ENCODE data around the gene APOL2.
A peak's percentile ranks its signal among the peaks of the same experiment; 100 is the strongest.
"Not testable (repeated sequence)": the region's sequence is repeated elsewhere in the genome, so short reads cannot be mapped to it uniquely, and the experiment has no call there.

The APOL2 gene

DNA sequence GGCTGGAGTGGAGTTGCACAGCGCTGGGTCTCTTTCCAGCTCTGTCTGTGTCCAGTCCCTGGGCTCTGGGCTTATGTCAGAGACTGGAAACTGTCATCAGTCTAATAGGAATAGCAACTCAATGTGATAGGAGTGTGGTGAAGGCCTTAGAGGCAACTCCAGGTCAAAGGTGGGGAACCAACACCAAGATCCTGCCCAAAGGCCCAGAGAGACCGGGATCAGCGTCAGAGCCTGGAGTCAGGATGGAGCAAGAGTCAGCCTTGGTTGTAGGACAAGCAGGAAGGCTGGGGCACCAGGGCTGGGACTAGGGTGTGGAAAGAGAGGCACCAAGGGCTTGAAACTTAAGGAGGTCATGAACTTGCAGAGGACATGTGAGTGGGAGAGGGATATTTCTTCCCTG is 23.0 kb upstream of the APOL2 start:
- not testable (repeated sequence) for DNase-seq

DNA sequence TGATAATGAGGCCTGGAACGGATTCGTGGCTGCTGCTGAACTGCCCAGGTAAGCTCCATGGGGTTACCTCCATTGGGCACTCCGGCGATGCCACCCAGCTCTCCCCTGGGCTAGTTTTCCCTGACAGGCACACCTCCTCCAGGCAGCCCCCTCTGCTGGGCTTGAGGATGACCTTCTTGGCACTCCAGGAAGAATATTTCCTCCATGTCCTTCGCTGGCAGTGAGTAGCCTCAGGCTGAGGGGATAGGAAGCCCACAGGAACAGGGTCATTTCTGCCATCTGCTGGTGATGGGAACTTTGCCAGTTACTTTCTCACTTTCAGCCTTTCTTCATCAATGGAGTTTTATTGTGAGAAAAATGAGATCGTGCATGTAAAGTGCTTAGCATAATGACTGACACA is 22.3 kb upstream of the APOL2 start:
- not testable (repeated sequence) for DNase-seq

DNA sequence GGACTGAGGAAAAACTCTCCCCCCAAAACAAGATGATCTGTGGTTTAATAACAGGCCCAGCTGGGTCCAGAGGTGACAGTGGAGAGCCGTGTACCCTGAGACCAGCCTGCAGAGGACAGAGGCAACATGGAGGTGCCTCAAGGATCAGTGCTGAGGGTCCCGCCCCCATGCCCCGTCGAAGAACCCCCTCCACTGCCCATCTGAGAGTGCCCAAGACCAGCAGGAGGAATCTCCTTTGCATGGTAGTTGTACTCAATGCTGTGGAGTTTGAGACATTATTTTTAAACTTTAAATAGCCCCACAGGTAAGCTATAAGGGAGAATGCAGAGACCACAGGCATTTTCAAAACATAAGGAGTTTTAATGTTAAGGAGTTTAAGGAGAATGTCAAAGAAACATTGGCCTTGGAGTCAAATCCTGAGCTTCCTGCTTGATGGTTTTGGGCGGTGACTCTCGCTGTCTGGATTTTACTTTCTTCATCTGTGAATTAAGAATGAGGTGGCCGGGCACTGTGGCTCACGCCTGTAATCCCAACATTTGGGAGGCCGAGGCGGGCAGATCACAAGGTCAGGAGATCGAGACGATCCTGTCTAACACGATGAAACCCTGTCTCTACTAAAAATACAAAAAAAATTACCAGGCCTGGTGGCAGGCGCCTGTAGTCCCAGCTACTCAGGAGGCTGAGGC is 20.4 kb upstream of the APOL2 start:
- DNase-seq = no peak

DNA sequence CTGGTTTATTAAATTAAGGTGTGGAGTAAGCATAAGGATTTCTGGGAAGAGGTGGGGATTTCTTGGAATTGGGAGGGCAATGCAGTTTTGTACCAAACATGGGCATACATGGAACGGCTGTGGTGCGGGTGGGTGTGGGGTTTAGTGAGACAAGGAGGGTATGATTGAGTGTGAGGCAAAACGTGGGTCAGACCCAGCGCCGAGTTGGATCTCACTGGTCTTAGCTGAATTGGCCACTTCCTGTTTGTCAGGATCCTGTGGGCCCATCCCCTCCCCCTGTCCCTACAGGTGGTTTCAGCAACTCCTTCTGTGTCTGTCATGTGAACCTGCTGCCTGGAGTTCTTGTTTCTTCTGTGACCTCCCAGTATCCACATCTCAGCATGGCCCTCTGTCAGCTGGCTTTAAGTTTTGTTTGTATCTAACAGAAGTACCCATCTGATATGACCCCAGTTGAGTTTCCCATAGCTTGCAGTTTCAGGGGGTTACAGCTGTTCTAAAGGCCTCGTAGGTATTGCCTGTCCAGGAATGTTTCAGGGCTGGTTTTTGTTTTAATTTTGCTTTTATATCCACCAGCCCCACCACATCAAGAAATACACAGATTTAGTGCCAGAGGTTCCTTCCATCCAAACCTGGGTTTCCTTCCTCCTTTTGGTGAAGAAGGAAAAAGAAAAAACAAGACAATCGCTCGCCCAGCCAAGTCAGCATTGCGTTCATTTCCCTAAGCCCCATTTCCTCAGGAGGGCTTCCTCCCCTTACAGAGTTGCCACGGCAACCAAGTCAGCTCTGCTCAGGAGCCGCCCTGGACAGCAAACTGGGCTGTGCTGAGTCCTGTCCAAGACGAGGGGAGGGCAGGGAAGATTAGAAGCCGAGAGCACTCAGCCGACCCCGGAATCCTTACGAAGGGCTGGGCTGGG is 19.6 kb upstream of the APOL2 start:
- DNase-seq = no peak

DNA sequence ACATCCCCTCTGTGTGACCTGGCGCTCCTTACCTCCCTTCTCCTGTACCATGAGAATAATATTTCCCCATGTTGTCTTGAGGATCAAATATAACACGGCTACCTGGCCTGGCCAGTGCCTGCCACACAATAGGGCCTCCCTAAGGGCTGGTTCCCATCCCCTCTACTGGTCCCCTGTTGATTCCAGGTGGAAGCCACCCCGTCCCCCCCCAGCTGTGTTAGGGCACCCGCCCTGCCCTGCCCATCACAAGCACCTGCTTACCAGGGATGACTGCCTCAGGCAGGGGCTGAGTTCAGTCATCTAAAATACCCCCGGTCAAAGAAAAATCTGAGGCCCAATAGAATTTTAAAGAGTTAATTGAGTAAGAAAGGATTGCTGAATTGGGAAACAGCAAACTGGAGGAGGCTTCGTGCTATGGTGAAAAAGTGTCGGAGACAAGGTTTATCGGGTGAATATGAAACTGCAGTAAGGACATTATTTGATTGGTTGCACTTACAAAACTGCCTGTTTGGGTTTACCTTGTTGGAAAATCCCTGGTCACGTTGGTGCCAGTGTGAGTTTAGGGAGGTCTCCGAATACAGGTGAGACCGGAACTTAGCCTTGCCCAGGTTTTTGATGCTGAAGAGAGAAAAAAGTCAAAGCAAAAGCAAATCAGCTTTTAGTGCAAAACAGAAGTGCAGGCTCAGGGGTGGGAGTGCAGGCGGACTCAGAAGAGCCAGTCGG is 18.8 kb upstream of the APOL2 start:
- no peak for DNase-seq

DNA sequence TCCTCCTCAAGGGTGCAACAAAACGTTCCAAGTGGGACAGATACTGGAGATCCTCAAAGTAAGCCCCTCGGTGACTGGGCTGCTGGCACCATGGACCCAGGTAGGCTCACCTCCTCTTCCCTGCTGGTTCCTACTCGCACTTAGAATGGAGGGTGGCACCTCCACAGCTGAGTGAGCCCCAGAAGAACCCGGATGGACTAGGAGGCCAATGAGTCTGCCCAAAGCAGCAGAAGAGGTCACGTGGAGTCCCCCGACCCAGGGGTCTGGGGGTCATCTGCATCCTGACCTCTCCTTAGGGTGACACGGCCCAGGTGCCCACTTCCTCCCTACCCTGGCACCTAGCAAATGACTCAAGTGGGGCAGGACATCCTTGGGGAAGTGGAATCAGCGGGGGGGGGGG is 18.0 kb upstream of the APOL2 start:
- no peak for DNase-seq

DNA sequence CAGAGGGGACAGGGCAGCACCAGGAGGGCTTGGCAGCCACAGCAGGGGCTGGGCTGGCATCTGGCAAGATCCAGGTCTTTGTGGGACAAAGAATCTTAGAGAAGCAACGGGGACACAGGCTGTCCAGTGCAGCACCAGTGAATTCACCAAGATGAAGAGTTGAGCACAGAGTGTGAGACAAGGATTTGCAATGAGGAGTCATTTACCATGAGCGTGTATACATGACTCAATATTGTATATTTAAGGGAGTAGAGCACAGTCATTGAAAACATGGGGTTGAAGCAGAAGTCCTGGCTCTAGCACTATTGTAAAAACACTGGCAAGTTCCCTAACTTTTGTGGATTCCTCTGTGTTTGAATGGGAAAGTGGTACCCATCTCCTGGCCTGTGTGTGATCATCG is 17.2 kb upstream of the APOL2 start:
- DNase-seq = no peak

DNA sequence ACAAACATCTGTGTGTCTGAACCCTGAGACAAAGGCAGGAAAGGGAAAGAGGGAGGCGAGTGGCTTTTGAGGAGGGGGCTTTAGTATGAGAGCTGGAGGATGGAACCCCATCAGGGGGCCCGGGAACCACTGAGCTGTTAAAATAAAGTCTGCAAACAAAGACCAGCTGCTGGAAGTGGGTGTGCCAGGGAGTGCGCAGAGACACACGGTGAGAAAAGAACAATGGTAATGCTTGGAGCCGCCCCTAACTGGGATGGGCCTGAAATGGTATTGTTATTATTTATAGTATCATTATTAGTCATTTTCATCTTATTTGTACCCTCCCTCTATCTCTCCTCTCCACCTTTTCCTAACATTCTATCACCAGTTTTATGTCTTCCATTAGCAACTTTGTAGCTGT is 16.2 kb upstream of the APOL2 start:
- not testable (repeated sequence) for DNase-seq

DNA sequence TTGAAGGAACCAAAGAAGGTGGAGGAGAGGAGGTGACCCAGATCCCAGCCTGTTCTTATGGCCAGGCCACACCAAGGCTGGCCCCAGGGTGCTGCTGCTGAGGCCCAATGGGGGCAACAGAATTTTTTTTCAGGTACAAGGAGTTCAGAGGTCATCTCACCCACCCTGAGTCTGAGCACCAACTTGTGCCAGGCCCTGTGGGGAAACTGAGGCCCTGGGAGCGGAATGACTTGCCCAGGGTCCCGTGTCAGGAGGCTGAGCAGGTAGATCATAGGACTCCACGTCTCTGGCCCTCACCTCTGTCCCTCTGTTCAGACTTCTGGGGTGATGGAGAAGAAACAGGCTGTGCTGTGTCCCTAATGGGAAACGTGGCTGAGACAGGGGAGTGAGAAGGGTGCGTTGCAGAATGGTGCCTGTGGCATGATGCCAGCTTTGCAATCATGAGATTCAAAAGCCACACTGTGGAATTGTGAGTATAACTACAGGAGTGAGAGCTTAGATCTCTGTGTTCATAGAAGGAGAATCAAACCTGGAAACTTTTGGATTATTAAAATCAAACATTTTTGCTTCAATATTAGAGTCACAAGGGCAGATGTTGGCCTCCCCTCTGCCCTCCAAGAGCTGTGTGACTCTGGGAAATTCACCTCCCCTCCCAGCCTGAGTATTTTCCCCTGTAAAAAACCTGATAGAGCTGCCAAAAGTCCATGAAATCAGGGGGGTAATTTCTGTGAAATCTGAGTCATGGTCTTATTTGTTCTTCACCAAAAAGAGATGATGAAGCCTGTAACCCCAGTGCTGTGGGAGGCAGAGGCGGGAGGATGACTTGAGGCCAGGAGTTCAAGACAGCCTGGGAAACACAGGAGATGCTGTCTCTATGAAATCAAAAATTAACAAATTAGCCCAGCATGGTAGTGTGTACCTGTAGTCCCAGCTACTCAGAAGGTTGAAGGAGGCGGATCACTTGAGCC is 14.5 kb upstream of the APOL2 start:
- no peak for DNase-seq

DNA sequence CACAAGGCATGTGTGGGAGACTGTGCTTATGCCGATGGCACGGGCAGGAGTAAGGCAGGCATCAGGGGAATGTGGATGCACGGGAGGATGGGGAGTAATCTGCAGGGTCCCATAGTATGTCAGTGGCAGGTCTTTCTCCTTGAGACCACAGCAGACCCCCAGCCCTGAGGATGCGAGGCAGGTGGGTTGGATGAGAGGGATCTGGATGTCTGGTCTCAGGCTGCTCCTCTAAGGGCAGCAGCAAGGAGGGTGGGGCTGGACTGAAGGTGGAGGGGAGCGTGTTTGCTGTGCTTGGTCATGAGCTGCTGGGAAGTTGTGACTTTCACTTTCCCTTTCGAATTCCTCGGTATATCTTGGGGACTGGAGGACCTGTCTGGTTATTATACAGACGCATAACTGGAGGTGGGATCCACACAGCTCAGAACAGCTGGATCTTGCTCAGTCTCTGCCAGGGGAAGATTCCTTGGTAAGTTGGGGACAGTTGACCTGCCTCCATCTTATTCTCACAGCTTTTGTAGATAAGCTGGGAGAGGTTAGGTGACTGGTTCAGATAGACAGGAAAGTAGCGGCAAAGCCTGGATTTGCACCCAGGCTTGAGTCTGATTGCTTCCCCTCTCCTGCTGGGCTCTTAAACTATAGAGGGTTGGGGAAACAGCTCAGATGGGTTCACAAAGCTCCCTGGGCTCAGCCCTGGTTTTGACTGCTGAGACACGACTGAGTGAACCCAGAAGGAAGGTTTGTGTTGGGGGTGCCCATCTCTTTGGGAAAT is 13.6 kb upstream of the APOL2 start, which contains the start of gene APOL1:
APOL1 (plus strand) TSS at position 380 of the 769 bp plus-strand sequence. CDS start 1,823 bp downstream, outside the sequence.
- peak; percentile 4 for DNase-seq

DNA sequence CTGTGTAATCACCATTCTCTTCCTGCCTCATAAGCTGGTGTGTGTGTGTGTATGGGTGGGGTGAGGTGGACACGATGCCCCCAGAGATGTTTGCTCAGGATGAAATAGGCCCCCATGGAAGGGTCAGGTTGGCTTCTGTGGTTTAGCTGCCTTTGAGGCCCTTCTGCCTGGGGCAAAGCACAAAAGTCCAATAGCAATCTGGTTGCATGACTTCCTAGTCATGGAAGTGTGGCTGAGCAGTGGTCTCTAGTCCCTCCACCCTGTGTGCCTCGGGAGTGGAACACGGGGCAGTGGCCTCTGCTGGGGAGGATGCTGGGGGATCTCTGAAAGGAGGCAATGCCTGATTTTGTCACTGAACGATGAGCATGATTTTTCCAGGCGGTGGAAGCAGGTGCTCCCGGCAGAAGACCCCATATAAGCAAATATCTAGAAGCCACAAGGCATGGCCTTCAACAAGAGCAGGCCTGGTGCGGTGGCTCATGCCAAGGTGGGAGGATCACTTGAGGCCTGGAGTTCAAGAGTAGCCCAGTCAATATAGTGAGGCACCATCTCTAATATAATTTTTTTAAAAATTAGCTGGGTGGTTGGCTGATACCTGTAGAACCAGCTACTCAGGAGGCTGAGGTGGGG is 12.8 kb upstream of the APOL2 start:
- DNase-seq = not testable (repeated sequence)

DNA sequence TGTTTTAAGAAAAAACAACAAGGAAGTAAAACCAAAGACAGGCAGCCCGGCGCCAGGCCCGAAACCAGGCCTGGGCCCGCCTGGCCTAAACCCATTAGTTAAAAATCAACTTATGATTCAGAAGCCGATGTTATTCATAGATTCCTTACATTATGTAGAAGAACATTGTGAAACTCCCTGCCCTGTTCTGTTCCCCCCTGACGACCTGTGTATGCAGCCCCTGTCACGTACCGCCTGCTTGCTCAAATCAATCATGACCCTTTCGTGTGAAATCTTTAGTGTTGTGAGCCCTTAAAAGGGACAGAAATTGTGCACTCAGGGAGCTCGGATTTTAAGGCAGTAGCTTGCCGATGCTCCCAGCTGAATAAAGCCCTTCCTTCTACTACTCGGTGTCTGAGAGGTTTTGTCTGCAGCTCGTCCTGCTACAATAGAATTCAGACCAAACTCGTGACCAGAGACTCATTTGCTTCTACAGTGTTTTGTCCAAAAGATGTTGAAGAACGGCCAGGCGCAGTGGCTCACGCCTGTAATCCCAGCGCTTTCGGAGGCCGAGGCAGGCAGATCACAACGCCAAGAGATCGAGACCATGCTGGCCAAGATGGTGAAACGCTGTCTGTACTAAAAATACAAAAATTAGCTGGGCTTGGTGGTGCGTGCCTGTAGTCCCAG is 11.1 kb upstream of the APOL2 start:
- DNase-seq = not testable (repeated sequence)

DNA sequence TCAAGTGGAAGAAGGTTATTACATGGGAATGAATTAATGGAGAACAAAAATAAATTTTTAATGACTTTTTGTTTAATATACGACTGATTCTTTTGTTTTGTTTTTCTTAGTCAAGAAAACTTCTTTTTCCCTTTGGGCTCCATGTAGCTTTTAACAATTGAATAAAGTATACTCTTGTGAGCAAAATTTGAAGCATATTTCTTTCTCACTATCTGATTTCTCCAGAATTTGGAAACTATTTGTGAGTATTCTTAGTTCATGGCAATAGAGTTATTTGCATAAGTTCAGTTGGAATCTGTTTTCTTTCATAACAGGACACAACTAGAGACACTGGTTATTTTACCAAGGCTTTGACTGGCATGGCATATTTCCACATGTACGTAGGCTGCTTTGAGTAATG is 9.8 kb upstream of the APOL2 start:
- no peak for DNase-seq

DNA sequence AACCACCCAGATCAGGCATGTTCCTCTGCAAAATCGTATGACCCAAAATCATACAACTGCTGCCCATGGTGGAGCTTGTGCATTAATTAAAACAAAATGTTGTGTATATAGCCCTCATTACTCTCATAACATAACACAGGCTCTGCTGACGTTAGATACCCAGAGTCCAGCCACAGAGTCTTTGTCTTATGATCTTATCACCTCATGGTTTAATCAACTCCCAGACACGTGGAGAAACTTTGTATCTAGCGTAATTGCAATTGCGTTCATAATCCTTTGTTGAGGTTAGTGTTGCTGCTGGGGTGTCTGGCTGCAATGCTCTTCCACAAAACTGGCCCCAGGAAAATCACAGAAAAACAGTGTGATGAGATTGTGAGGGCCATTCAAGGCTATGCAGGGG is 8.6 kb upstream of the APOL2 start:
- DNase-seq = no peak

DNA sequence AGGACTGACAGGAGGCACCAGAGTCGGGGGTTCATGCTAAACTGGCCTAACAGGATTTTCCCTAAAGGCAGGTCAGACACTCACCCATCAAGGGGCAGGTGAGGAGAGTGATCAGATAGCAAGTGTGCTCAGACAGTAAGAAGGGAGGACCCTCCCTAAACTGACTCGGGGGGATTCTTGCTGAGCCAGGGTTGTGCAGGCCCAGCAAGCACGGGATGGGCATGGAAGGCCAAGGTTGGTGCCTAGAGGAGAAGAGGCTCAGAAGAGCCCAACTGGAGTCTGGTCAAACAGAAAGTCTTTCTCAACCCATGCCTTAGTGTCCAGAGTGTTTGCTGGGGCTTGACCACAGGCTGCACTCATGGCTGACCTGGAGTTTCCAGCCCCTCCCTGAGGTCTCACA is 7.4 kb upstream of the APOL2 start:
- no peak for DNase-seq

DNA sequence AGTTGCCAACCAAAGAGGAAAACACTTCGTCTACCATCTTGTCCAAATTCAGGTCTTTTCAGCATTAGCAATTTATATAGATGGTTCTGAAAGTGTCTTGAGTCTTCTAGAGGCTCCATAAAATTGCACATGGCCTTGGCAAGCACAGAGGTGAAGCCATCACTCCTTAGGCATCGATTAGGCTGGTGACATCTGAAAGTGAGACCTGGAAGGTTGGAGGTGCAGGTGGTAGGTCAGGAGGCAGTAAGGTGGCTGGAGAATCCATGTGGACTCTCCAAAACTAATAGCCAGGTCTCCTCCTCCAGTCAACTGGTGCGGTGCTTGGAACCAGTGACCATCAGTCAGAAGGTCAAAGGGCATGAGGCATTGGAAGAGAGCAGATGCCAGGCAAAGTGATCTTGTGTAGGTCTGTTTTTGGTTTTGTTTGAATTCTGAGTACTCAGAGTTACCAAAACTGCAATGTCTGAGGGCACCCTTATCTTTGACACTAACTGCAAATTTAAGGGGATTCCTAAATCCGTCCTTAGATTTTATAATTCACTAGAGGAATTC is 6.6 kb upstream of the APOL2 start:
- DNase-seq = no peak

DNA sequence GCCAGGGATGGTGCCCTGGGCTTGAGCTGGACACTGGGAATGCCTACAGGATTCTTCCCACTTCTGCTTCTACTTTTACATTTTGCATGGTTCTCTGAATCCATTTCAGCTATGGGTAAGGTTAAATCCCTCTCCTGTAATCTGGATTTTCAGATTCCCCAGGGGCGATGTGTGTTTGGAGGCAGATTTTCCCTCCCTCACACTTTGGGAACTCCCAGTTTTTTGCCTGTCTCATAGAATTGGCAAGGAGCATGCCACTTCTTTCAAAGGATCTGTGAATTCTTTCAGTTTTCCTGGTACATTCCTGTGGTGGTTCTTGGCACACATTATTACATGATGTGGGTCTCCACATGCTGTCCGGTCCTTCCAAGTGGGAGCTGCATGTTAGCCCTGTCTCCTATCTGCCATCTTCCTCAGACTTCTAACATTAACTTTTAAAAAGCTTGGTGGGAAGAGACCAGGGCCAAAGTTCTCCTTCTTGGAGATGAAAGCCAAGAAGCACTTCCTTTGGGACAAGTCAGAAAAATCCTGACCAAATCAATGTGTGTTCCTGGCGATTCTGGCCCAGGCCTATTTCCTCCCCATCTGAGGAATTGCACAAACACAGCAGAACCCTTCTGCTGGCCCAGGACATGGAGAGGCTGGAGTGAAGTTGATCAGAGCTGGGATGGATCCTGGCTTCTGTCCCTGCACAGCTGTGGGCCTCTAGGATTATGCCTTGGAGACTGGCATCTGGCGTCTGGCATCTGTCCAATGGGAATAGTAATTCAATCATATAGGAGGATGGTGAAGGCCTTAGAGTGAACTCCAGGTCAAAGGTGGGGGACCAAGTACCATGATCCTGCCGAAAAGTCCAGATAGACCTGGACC is 5.4 kb upstream of the APOL2 start:
- no peak for DNase-seq

DNA sequence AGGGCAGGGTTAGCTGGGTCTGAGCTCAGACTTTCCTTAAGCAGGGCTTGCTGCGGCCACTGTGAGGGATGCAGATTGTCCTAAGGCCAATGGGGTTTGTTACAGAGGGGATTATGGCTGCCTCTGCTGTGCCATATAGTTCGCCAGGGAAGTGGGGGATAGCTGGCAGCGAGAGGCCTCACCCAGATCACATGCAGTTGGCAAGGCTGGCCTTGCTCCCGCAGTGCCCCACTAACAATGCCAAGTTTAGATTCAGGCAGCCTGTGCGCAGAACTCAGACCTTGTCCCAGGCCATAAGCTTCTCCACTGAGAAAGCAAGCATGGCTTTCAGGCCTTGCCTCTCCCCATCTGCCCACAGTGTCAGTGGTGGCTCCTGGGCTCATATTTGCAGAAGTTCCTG is 4.7 kb upstream of the APOL2 start:
- no peak for DNase-seq

DNA sequence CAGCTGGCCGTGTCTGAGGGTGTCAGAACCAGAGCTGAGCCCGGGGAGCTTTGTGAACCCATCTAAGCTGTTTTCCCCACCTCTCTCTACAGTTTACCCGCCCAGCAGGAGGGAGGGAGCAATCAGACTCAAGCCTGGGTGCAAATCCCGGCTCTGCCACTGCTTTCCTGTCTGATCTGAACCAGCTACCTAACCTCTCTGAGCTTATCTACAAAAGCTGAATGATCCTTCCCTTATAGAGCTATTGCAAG is 252 bp downstream of the APOL2 start:
- no peak for DNase-seq
